ENCODE measurements around the gene CDH12.

The CDH12 gene

GRCh38 chr5:22846693-22847092 lies 6.5 kb downstream of the CDH12 start:
- Histone ChIP-seq H3K4me1 (ENCODE audit: control insufficient read depth, insufficient read depth, low read length) (no peaks in the 10 kb centered on the region), H3K4me3 (ENCODE audit: low read depth, low read length) (no peak overlapping the region), H3K36me3 (ENCODE audit: control insufficient read depth, insufficient read depth, low read length) (no peaks in the 10 kb centered on the region), H3K27me3 (ENCODE audit: control insufficient read depth, insufficient read depth, low read length) (peaks cover 11% of the 10 kb centered on the region), H3K9ac (ENCODE audit: low read length) (no peak overlapping the region), H3K27ac (ENCODE audit: low read depth, low read length) (no peak overlapping the region), H3K9me3 (ENCODE audit: control insufficient read depth, insufficient read depth, low read depth, low read length) (no peaks in the 10 kb centered on the region)

DNA sequence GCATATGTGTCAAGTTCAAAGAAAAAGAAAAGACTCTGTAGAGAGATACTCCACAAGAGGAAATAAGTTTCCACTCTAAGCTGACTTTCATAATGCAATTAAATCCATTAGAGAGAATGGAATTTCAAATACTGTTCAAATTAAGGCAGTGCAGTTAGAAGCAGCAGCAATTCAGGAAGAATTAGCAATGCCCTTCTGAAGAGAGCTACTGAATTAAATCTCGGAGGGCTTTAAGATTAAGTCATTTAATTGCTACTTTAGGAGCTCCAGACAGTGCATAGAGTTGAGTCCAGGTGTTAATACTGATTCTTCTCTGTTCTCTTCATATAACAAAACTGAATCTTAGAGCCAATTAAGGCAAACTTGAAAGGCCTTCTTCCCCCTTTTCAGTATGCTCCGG lies 8.5 kb downstream of the CDH12 start:
- H3K36me3 ChIP-seq (ENCODE audit: control insufficient read depth, insufficient read depth, low read length): no peaks in the 10 kb centered on the region
- H3K9me3 ChIP-seq (ENCODE audit: control insufficient read depth, insufficient read depth, low read depth, low read length): no peaks in the 10 kb centered on the region
- H3K4me1 ChIP-seq (ENCODE audit: control insufficient read depth, insufficient read depth, low read length): no peaks in the 10 kb centered on the region
- H3K27ac ChIP-seq (ENCODE audit: low read depth, low read length): no peak overlapping the region
- H3K27me3 ChIP-seq (ENCODE audit: control insufficient read depth, insufficient read depth, low read length): no peaks in the 10 kb centered on the region; the same call in 1 of the 2 replicates
- no peak overlapping the region for H3K9ac ChIP-seq (ENCODE audit: low read length)
- no peak overlapping the region for H3K4me3 ChIP-seq (ENCODE audit: low read depth, low read length)

DNA sequence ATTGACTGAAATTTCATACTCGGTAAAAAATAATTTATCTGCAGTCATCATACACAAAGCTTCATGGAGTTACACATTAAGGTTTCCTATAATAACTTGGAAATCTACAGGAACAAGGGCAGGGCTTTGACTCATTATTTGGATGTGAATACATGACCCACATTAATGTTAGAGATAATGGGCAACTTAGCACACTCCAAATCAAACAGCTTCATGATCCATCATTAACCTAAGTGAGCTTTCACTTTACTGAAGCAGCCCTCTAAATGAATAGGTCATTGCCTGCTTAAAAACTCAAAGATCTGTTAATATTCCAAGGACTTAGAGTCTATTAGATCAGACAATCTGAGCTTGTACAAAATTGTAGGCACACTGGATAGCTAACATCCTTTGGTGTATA lies 9.0 kb downstream of the CDH12 start:
- no peaks in the 10 kb centered on the region; the same call in 1 of the 2 replicates for H3K27me3 ChIP-seq (ENCODE audit: control insufficient read depth, insufficient read depth, low read length)
- no peaks in the 10 kb centered on the region for H3K9me3 ChIP-seq (ENCODE audit: control insufficient read depth, insufficient read depth, low read depth, low read length)
- H3K36me3 ChIP-seq (ENCODE audit: control insufficient read depth, insufficient read depth, low read length): no peaks in the 10 kb centered on the region
- H3K4me3 ChIP-seq (ENCODE audit: low read depth, low read length): no peak overlapping the region
- H3K9ac ChIP-seq (ENCODE audit: low read length): no peak overlapping the region
- no peaks in the 10 kb centered on the region for H3K4me1 ChIP-seq (ENCODE audit: control insufficient read depth, insufficient read depth, low read length)
- no peak overlapping the region for H3K27ac ChIP-seq (ENCODE audit: low read depth, low read length)

GRCh38 chr5:22842574-22842973 lies 10.6 kb downstream of the CDH12 start:
- Histone ChIP-seq H3K4me3 (ENCODE audit: low read depth, low read length) (no peak overlapping the region), H3K27ac (ENCODE audit: low read depth, low read length) (no peak overlapping the region), H3K9ac (ENCODE audit: low read length) (no peak overlapping the region), H3K9me3 (ENCODE audit: control insufficient read depth, insufficient read depth, low read depth, low read length) (no peaks in the 10 kb centered on the region), H3K4me1 (ENCODE audit: control insufficient read depth, insufficient read depth, low read length) (no peaks in the 10 kb centered on the region), H3K36me3 (ENCODE audit: control insufficient read depth, insufficient read depth, low read length) (no peaks in the 10 kb centered on the region), H3K27me3 (ENCODE audit: control insufficient read depth, insufficient read depth, low read length) (no peaks in the 10 kb centered on the region; the same call in 1 of the 2 replicates)

DNA sequence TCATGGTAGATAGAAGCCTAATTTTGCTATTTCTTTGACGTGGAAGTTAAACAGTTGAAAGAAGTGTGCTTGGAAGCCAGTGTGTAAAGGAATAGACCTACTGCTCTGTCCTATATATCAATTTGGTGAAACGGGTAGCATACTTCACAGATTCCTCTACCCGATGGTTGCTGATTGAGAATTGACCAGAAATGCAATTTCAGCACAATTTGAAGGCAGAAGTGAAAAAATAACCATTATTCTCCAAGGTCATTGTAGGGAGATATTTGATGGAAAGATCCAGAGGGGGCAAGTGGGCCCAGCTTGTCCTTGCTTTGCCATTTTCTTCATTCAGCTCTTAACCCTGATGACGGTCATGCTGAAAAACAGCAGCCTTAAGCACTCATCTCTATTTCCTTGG lies 15.3 kb downstream of the CDH12 start:
- H3K27ac ChIP-seq (ENCODE audit: low read depth, low read length): no peak overlapping the region

GRCh38 chr5:22835686-22836085 lies 17.5 kb downstream of the CDH12 start:
- no peak overlapping the region for H3K4me3 ChIP-seq (ENCODE audit: low read depth, low read length)
- H3K36me3 ChIP-seq (ENCODE audit: control insufficient read depth, insufficient read depth, low read length): no peaks in the 10 kb centered on the region
- no peak overlapping the region for H3K9ac ChIP-seq (ENCODE audit: low read length)
- no peak overlapping the region for H3K27ac ChIP-seq (ENCODE audit: low read depth, low read length)
- H3K4me1 ChIP-seq (ENCODE audit: control insufficient read depth, insufficient read depth, low read length): no peaks in the 10 kb centered on the region
- H3K9me3 ChIP-seq (ENCODE audit: control insufficient read depth, insufficient read depth, low read depth, low read length): no peaks in the 10 kb centered on the region
- no peaks in the 10 kb centered on the region for H3K27me3 ChIP-seq (ENCODE audit: control insufficient read depth, insufficient read depth, low read length)

More for the DNA sequence above, 15.3 kb downstream of the CDH12 start:
- Histone ChIP-seq H3K9me3 (ENCODE audit: control insufficient read depth, insufficient read depth, low read depth, low read length) (no peaks in the 10 kb centered on the region), H3K36me3 (ENCODE audit: control insufficient read depth, insufficient read depth, low read length) (no peaks in the 10 kb centered on the region), H3K4me1 (ENCODE audit: control insufficient read depth, insufficient read depth, low read length) (no peaks in the 10 kb centered on the region), H3K27me3 (ENCODE audit: control insufficient read depth, insufficient read depth, low read length) (no peaks in the 10 kb centered on the region), H3K9ac (ENCODE audit: low read length) (no peak overlapping the region), H3K4me3 (ENCODE audit: low read depth, low read length) (no peak overlapping the region)

GRCh38 chr5:22793463-22793862 lies 59.7 kb downstream of the CDH12 start:
- H3K4me3 ChIP-seq (ENCODE audit: low read depth, low read length): no peak overlapping the region
- no peak overlapping the region for H3K27ac ChIP-seq (ENCODE audit: low read depth, low read length)
- H3K36me3 ChIP-seq (ENCODE audit: control insufficient read depth, insufficient read depth, low read length): no peaks in the 10 kb centered on the region
- no peaks in the 10 kb centered on the region for H3K9me3 ChIP-seq (ENCODE audit: control insufficient read depth, insufficient read depth, low read depth, low read length)
- no peaks in the 10 kb centered on the region for H3K27me3 ChIP-seq (ENCODE audit: control insufficient read depth, insufficient read depth, low read length)
- no peak overlapping the region for H3K9ac ChIP-seq (ENCODE audit: low read length)
- no peaks in the 10 kb centered on the region for H3K4me1 ChIP-seq (ENCODE audit: control insufficient read depth, insufficient read depth, low read length)

DNA sequence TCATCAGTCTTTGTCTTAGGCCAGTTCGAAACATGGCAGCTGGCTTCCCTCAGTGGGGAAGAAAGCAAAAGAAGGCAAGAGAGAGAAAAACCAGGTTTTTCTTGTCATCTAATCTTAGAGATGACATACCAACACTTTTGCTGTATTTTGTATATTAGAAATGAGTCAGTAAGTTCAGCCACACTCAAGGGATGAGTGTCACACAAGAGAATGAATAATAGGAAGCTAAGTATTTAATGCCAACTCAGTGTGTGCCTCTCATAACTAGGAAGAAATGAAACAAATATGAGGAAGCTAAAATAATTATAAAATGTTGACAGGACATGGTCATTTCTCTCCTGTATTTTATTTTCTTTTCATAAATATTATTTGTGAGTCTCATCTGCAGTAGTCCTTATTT lies 65.3 kb downstream of the CDH12 start:
- Histone ChIP-seq H3K27ac (ENCODE audit: low read depth, low read length) (no peak overlapping the region), H3K9me3 (ENCODE audit: control insufficient read depth, insufficient read depth, low read depth, low read length) (0 out of 2 replicates have a peak, but pooled peaks cover 4% of the 10 kb centered on the region), H3K4me1 (ENCODE audit: control insufficient read depth, insufficient read depth, low read length) (no peaks in the 10 kb centered on the region), H3K9ac (ENCODE audit: low read length) (no peak overlapping the region), H3K27me3 (ENCODE audit: control insufficient read depth, insufficient read depth, low read length) (no peaks in the 10 kb centered on the region), H3K4me3 (ENCODE audit: low read depth, low read length) (no peak overlapping the region), H3K36me3 (ENCODE audit: control insufficient read depth, insufficient read depth, low read length) (no peaks in the 10 kb centered on the region)

DNA sequence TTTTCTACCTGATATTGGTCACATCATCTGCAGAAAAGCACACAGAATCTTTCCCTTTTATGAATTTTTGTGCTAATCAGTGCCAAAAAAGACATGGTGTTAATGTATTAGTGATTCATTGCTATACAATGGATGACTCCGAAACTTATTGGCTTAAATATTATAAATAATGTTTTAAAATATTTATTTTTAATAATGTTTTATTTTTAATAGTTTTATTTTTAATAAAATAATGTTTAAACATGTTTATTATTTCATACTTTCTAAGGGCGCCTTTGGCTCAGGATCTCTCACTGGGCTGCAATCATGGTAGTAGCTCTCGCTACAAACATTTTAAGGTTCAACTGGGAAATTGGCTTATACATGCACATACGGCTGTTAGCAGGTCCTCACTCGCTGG lies 65.7 kb downstream of the CDH12 start:
- Histone ChIP-seq H3K4me1 (ENCODE audit: control insufficient read depth, insufficient read depth, low read length) (no peaks in the 10 kb centered on the region), H3K9me3 (ENCODE audit: control insufficient read depth, insufficient read depth, low read depth, low read length) (0 out of 2 replicates have a peak, but pooled peaks cover 4% of the 10 kb centered on the region), H3K4me3 (ENCODE audit: low read depth, low read length) (no peak overlapping the region), H3K27ac (ENCODE audit: low read depth, low read length) (no peak overlapping the region), H3K36me3 (ENCODE audit: control insufficient read depth, insufficient read depth, low read length) (no peaks in the 10 kb centered on the region), H3K27me3 (ENCODE audit: control insufficient read depth, insufficient read depth, low read length) (no peaks in the 10 kb centered on the region), H3K9ac (ENCODE audit: low read length) (no peak overlapping the region)

DNA sequence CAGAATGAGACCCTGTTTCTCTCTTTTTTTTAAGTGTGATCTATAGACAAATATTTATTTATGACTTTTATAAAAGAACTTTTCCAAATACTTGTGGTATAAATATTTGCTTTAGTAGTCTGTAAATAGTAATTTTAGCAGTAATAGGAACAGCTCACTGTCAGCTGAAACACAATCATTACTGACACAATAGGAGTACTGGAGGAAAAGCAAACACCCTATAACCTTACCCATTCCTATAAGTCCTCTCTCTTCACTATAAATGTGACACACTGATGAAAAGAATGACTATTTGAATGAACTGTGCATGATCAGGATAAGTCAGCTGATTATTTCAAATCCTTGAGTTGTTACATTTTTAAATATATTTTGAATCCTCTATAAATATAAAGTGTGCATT lies 72.4 kb downstream of the CDH12 start:
- H3K4me1 ChIP-seq (ENCODE audit: control insufficient read depth, insufficient read depth, low read length): no peaks in the 10 kb centered on the region
- no peaks in the 10 kb centered on the region for H3K36me3 ChIP-seq (ENCODE audit: control insufficient read depth, insufficient read depth, low read length)
- H3K27me3 ChIP-seq (ENCODE audit: control insufficient read depth, insufficient read depth, low read length): no peaks in the 10 kb centered on the region
- no peak overlapping the region for H3K4me3 ChIP-seq (ENCODE audit: low read depth, low read length)
- H3K9ac ChIP-seq (ENCODE audit: low read length): no peak overlapping the region
- H3K9me3 ChIP-seq (ENCODE audit: control insufficient read depth, insufficient read depth, low read depth, low read length): no peaks in the 10 kb centered on the region
- H3K27ac ChIP-seq (ENCODE audit: low read depth, low read length): no peak overlapping the region

- no peak overlapping the region for H3K4me3 ChIP-seq (ENCODE audit: low read depth, low read length)
- H3K9ac ChIP-seq (ENCODE audit: low read length): no peak overlapping the region
- no peak overlapping the region for H3K27ac ChIP-seq (ENCODE audit: low read depth, low read length)
- H3K4me1 ChIP-seq (ENCODE audit: control insufficient read depth, insufficient read depth, low read length): no peaks in the 10 kb centered on the region
- H3K9me3 ChIP-seq (ENCODE audit: control insufficient read depth, insufficient read depth, low read depth, low read length): no peaks in the 10 kb centered on the region
- no peaks in the 10 kb centered on the region for H3K27me3 ChIP-seq (ENCODE audit: control insufficient read depth, insufficient read depth, low read length)
- no peaks in the 10 kb centered on the region for H3K36me3 ChIP-seq (ENCODE audit: control insufficient read depth, insufficient read depth, low read length)
Measured at GRCh38 chr5:22779499-22779898, 73.6 kb downstream of the CDH12 start.

GRCh38 chr5:22776285-22776684 lies 76.9 kb downstream of the CDH12 start:
- no peak overlapping the region for H3K9ac ChIP-seq (ENCODE audit: low read length)
- no peaks in the 10 kb centered on the region for H3K27me3 ChIP-seq (ENCODE audit: control insufficient read depth, insufficient read depth, low read length)
- no peaks in the 10 kb centered on the region for H3K36me3 ChIP-seq (ENCODE audit: control insufficient read depth, insufficient read depth, low read length)
- H3K9me3 ChIP-seq (ENCODE audit: control insufficient read depth, insufficient read depth, low read depth, low read length): no peaks in the 10 kb centered on the region
- H3K4me3 ChIP-seq (ENCODE audit: low read depth, low read length): no peak overlapping the region
- no peak overlapping the region for H3K27ac ChIP-seq (ENCODE audit: low read depth, low read length)
- no peaks in the 10 kb centered on the region for H3K4me1 ChIP-seq (ENCODE audit: control insufficient read depth, insufficient read depth, low read length)

Measured in HUES6 (cell line).